Measurements from ENCODE around the gene FOXE3.

The FOXE3 gene

DNA sequence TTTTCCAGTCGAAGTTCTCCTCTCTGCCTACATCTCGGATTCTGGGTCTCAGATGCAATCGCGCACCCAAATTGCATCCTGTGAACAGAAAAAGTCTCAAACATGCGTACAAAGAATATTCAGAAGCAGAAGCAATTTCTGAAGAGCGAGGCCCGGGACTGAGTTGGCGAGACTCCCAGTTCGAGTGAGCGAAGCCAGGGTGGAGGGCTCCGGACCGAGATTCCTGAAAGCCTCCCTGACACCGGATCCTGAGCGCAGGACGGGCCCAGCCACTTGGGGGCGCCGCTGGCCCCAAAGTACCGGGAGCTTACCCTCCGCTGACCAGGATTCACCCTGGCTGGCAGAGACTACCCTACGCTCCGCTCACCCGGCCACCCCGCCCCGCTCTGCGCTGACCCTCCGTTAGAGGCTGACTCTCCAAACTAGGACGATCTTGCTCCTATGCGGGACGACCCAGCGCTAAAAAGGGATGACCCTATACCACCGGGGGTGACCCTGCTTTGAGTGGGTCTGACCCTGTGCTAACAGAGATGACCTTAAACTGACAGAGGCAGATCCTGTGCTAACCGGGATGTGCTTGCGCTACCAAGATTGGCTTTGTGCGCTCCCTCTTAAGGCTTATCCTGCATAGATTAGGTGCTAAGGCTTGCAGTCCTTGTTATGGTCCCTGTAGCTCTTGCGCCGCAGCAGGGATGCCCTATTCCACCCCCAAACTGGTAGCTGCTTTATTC lies 33.9 kb downstream of the FOXE3 start:
- TF ChIP-seq, protein P1, sequence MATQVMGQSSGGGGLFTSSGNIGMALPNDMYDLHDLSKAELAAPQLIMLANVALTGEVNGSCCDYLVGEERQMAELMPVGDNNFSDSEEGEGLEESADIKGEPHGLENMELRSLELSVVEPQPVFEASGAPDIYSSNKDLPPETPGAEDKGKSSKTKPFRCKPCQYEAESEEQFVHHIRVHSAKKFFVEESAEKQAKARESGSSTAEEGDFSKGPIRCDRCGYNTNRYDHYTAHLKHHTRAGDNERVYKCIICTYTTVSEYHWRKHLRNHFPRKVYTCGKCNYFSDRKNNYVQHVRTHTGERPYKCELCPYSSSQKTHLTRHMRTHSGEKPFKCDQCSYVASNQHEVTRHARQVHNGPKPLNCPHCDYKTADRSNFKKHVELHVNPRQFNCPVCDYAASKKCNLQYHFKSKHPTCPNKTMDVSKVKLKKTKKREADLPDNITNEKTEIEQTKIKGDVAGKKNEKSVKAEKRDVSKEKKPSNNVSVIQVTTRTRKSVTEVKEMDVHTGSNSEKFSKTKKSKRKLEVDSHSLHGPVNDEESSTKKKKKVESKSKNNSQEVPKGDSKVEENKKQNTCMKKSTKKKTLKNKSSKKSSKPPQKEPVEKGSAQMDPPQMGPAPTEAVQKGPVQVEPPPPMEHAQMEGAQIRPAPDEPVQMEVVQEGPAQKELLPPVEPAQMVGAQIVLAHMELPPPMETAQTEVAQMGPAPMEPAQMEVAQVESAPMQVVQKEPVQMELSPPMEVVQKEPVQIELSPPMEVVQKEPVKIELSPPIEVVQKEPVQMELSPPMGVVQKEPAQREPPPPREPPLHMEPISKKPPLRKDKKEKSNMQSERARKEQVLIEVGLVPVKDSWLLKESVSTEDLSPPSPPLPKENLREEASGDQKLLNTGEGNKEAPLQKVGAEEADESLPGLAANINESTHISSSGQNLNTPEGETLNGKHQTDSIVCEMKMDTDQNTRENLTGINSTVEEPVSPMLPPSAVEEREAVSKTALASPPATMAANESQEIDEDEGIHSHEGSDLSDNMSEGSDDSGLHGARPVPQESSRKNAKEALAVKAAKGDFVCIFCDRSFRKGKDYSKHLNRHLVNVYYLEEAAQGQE (IDR thresholded peaks at IDR 0.05; ENCODE audit: insufficient read depth in 1 of 2, low read depth in 2 of 2, low read length in 2 of 2) = no peak
- TF ChIP-seq TAF1 (IDR thresholded peaks at IDR 0.05; ENCODE audit: borderline replicate concordance, insufficient read depth, low read length) = no peak
- no peak for TF ChIP-seq FOXP2 (optimal IDR thresholded peaks at IDR 0.05; ENCODE audit: borderline replicate concordance, extremely low read depth, extremely low read length, insufficient read depth)
- TF ChIP-seq SIN3A (IDR thresholded peaks at IDR 0.05; ENCODE audit: borderline replicate concordance, insufficient read depth, low read length) = no peak
- TF ChIP-seq POLR2AphosphoS5 (IDR thresholded peaks at IDR 0.05; ENCODE audit: low read depth, low read length) = no peak

DNA sequence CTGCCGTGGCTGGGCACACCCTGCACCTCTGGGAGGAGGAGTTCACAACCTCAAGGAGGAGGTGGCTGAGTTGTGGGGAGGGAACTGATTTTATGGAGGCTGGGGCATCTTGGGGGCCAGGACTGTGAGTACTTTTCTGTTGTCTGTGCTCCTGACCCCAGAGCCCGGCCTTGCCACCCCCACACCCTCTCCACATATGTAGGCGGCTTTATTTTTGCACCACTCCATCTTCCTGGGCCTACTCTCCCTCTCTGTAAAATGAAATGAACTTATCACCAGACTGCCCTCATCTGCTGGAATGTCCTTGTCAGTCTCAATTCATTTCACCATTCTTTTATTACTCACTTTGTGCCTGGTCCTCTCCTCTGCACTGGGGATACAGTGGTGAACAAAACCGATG lies 34.5 kb downstream of the FOXE3 start:
- TF ChIP-seq TAF1 (IDR thresholded peaks at IDR 0.05; ENCODE audit: borderline replicate concordance, insufficient read depth, low read length) = no peak
- TF ChIP-seq, protein P1 (IDR thresholded peaks at IDR 0.05; ENCODE audit: insufficient read depth in 1 of 2, low read depth in 2 of 2, low read length in 2 of 2) = no peak
- no peak for TF ChIP-seq POLR2AphosphoS5 (IDR thresholded peaks at IDR 0.05; ENCODE audit: low read depth, low read length)

GRCh38 chr1:47452426-47452825 lies 36.3 kb downstream of the FOXE3 start:
- TF ChIP-seq FOXP2 (optimal IDR thresholded peaks at IDR 0.05; ENCODE audit: borderline replicate concordance, extremely low read depth, extremely low read length, insufficient read depth) (no peak), POLR2AphosphoS5 (IDR thresholded peaks at IDR 0.05; ENCODE audit: low read depth, low read length) (no peak), SIN3A (IDR thresholded peaks at IDR 0.05; ENCODE audit: borderline replicate concordance, insufficient read depth, low read length) (no peak), TAF1 (IDR thresholded peaks at IDR 0.05; ENCODE audit: borderline replicate concordance, insufficient read depth, low read length) (no peak)
- TF ChIP-seq, protein P1 (IDR thresholded peaks at IDR 0.05; ENCODE audit: insufficient read depth in 1 of 2, low read depth in 2 of 2, low read length in 2 of 2) = no peak

- TF ChIP-seq TAF1 (IDR thresholded peaks at IDR 0.05; ENCODE audit: borderline replicate concordance, insufficient read depth, low read length) (no peak), FOXP2 (optimal IDR thresholded peaks at IDR 0.05; ENCODE audit: borderline replicate concordance, extremely low read depth, extremely low read length, insufficient read depth) (no peak), POLR2AphosphoS5 (IDR thresholded peaks at IDR 0.05; ENCODE audit: low read depth, low read length) (no peak), SIN3A (IDR thresholded peaks at IDR 0.05; ENCODE audit: borderline replicate concordance, insufficient read depth, low read length) (no peak)
- TF ChIP-seq, protein P1 (IDR thresholded peaks at IDR 0.05; ENCODE audit: insufficient read depth in 1 of 2, low read depth in 2 of 2, low read length in 2 of 2) = no peak
These were observed 40.2 kb downstream of the FOXE3 start for GRCh38 chr1:47456250-47456649.

Measured in PFSK-1 (cell line).